Cardiac fibroblast (primary cell): ENCODE data around the gene SSX2IP.

Experiments
- DNase-seq, 2 donors: peaks; one replicate each; pipeline versions ENCODE4 v3.0.0 to v3.0.0-alpha.2; 2010; ENCODE audit warnings: low read depth in 2 of 2
- H3K4me3 ChIP-seq, 2 donors: replicated peaks in 1 of 2; 1 replicate in 1 of 2; 2 replicates in 1 of 2; pipeline ENCODE4 v1.5.1; 2011; ENCODE audit warnings: low read depth in 2 of 2, low read length in 2 of 2, mild to moderate bottlenecking in 2 of 2, moderate library complexity in 1 of 2
- TF ChIP-seq, protein P1 (sequence below): IDR thresholded peaks from one replicate; pipeline ENCODE4 v1.5.1; 2011; ENCODE audit warnings: low read depth, mild to moderate bottlenecking, low read length, inconsistent platforms

The SSX2IP gene

GRCh38 chr1:84611796-84612195, 78.5 kb downstream of the SSX2IP start:
- DNase-seq = peak; percentile 36 to 72
- H3K4me3 ChIP-seq = no peak overlapping the region
- TF ChIP-seq, protein P1, sequence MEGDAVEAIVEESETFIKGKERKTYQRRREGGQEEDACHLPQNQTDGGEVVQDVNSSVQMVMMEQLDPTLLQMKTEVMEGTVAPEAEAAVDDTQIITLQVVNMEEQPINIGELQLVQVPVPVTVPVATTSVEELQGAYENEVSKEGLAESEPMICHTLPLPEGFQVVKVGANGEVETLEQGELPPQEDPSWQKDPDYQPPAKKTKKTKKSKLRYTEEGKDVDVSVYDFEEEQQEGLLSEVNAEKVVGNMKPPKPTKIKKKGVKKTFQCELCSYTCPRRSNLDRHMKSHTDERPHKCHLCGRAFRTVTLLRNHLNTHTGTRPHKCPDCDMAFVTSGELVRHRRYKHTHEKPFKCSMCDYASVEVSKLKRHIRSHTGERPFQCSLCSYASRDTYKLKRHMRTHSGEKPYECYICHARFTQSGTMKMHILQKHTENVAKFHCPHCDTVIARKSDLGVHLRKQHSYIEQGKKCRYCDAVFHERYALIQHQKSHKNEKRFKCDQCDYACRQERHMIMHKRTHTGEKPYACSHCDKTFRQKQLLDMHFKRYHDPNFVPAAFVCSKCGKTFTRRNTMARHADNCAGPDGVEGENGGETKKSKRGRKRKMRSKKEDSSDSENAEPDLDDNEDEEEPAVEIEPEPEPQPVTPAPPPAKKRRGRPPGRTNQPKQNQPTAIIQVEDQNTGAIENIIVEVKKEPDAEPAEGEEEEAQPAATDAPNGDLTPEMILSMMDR = no peak

DNA sequence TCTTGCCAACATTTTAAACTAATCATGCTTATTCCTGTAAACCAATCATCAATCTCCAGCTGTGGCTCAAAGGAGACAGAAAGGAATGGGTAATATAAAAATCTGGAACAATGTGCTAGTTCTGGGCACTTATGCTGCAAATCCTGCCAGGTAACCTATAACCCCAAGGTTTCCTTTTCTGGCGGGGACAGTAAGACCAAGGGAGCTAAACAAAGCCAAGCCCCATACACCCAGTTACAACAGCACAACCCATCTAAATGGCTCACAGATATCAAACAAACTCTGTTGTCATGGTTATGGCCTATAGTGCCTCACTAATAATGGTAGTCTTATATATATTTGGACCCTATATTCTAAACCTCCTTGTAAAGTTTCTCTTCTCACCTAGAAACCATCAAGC, 79.2 kb downstream of the SSX2IP start:
- TF ChIP-seq, protein P1 = no peak
- peak in 1 of 2 donors; percentile 5 for DNase-seq
- no peak overlapping the region for H3K4me3 ChIP-seq

DNA sequence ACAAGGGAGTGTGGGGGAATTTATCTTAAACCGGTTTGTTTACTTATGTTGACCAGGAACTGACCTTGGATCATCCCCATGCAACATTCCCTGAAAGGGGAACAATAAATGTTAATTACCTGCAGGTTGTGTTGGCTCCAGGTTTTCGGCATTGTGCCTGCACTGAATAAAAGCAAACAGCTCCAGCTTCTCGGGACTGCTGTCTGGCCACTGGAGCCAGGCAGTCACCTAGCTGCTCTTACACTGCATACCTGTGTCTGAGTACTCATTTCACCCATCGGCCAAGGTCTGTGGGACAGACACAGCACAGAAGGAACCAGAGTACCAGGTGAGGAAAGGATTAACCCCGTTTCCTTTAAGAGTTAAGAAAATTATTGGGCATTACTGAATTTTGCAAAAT, 83.3 kb downstream of the SSX2IP start:
- DNase-seq = no peak
- H3K4me3 ChIP-seq = no peak overlapping the region
- TF ChIP-seq, protein P1 = no peak

DNA sequence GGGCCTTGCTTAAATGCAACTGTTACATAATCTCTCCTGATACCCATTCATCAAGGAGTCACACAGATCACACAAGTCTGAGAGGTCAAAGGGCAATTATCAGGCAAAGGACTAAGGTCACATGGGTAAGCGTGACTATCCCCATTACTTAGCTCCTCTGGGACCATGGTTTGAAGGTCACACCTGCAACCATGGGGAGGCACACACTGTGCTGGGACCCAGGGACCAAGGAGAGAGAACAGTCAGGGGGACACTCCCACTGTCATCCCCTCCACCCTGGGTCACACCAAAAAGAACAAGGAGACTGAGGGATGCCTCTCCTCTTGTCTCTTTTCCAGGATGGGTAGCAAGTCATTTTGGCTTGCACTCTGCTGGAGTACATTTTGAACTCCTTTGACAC, 85.1 kb downstream of the SSX2IP start:
- DNase-seq = no peak
- H3K4me3 ChIP-seq = no peak overlapping the region
- TF ChIP-seq, protein P1 = no peak

- TF ChIP-seq, protein P1 = peak; percentile 68
- H3K4me3 ChIP-seq = peak overlapping the region; percentile 39
- peak; percentile 93 to 94 for DNase-seq
Observed at GRCh38 chr1:84603941-84604830, 86.1 kb downstream of the SSX2IP start.

DNA sequence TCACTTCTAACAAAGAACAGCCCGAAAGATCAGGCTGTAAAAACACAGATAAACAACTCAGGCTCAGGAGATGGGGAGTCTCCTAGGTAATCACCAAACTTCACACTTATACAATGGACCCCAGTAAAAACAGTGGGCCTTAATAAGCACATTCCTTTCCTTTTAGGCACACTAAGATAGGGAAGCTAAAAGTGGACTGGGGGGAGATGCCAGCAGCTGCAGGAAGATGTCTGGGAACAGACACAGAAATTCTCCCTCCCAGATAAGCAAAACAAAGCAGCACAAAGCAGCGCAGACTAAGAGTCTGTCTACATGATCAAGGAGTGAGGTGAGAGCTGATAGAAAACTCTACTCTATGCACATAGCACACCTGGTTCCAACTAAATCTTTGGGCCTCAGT, 87.0 kb downstream of the SSX2IP start:
- DNase-seq = peak; percentile 40 to 77
- H3K4me3 ChIP-seq = peak overlapping the region in 1 of 2 donors; percentile 39
- TF ChIP-seq, protein P1 = no peak
